HG02623 (cell line): ENCODE data around the gene SEC14L1.
"Not testable (repeated sequence)": the region's sequence is repeated elsewhere in the genome, so short reads cannot be mapped to it uniquely, and the experiment has no call there.

ENCODE experiments used
- ATAC-seq: cut with Tn5 transposase; IDR thresholded peaks from one replicate; pipeline ENCODE4 v1.9.1; 2021; ENCODE audit warnings: moderate library complexity; ENCODE audit not compliant: unreplicated experiment

SEC14L1 gene

GRCh38 chr17:77254951-77255825 lies 114.4 kb downstream of the SEC14L1 start:
- ATAC-seq, result no peak

- ATAC-seq, result not testable (repeated sequence)
Measured at GRCh38 chr17:77255970-77256369, 115.2 kb downstream of the SEC14L1 start.

- ATAC-seq, result no peak
Measured at GRCh38 chr17:77256710-77257109, 115.9 kb downstream of the SEC14L1 start.

DNA sequence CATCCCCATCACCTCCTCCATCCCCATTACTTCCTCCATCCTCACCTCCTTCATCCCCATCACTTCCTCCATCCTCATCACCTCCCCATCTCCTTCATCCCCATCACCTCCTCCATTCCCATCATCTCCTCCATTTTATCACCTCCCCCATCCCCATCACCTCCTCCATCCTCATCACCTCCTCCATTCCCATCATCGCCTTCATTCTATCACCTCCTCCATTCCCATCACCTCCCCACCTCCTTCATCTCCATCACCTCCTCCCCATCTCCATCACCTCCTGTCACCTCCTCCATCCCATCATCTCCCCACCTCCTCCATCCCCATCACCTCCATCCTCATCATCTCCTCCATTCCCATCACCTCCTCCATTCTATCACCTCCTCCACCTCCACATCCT lies 116.4 kb downstream of the SEC14L1 start:
- ATAC-seq, result no peak

- ATAC-seq, result no peak
Measured at GRCh38 chr17:77257596-77258458, 117.1 kb downstream of the SEC14L1 start.

- no peak for ATAC-seq
Measured at GRCh38 chr17:77258638-77259037, 117.9 kb downstream of the SEC14L1 start.

DNA sequence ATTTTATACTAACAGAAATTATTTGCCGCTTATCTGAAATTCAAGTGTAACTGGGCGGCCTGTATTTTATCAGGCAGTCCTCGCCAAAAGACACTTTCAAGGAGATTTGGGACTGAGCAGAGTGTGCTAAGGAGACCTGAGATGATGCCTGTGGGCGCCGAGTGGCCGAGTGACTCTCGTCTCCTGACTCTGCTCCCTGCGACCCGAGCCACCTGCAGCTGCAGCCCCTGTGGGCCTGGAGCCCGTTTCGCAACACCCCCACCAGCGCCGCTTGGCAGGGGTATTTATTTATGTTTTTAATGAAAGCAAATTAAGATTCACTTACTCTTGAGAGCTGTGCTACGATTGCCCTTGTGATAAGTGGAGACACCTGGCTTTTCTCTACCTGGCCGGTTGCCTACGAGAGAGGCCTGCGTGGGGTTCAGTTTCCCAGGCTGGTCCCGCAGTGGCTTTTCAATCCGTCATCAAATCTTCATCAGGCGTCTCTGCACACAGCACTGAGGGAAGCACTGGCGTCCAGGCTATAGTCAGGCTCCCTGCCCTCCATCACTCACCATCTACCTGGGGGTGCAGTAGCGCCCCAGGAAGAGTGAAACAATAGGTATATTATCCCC lies 124.0 kb downstream of the SEC14L1 start:
- no peak for ATAC-seq

- ATAC-seq, result no peak
Measured at GRCh38 chr17:77266213-77266612, 125.4 kb downstream of the SEC14L1 start.
